ENCODE results near the gene LIF.
"Not testable (repeated sequence)": the region's sequence is repeated elsewhere in the genome, so short reads cannot be mapped to it uniquely, and the experiment has no call there.

The LIF gene

DNA sequence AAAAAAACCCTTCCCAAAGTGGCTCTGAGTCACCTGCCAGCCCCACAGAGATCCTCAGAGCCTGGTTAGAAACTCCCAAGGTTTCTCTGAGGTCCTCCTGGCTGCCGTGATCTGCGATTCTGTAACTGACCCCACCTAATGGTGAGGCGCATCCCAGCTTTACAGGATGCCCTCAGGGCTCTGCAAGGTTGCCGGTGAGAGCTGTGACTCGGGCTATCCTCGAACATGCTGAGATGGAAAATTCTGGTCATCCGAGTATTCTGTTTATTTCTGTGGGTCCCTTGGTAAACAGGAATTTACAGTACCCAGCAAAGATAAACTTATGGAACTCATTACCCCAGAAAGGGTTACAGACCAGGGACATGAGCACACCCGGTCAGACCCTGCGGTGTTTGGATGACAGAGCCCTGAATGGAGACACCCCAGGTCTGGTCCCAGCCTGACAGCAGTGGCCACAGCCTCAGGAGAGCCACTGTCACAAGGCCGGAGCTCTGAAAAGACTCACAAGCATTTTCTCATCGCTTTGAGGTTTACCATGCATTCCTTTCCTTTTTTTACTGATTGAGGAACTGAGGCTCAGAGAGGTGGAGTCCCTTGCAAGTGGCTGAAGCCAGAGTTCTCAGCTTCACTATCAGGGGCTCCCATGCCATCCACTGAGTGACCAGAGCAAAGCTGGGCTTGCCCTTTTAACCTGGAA lies 22.2 kb downstream of the LIF start:
- DNase-seq: no peak

DNA sequence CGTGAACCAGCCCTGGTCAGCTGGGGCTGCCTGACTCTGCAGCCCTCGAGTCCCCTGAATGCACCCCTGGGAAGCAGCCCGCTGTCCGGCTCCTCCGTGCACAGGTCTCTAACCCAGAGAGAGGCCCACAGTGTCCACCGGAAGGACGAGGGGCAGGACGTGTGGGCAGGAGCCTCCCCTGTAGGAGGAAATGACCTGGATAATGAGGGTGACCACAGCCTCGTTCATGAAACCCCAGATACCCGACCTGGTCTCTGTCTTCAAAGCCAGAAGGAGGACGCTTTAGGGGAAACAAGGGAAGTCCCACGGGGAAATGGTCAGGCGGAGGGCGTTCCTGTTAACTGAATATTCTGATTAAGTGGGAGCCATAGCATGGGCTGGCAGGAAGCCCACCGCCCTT lies 23.3 kb downstream of the LIF start:
- no peak for DNase-seq

DNA sequence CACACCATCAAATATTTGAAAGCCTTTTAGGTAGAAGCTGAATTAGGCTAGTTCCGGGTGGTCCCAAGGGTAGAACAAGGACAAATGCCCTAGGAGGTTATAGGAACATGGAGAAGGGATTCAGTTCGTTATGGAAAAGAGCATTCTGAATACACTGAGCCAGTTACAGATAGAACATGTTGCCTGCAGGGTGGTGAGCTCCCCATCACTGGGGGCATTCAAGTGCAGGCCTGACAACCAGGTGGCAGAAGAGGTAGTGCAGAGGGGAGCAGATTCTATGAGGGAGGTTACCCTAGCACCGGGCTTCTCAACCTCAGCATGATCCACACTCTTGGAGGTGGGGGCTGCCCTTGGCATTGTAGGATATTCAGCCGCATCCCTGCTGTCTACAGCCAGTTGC lies 24.2 kb downstream of the LIF start:
- no peak for DNase-seq

DNA sequence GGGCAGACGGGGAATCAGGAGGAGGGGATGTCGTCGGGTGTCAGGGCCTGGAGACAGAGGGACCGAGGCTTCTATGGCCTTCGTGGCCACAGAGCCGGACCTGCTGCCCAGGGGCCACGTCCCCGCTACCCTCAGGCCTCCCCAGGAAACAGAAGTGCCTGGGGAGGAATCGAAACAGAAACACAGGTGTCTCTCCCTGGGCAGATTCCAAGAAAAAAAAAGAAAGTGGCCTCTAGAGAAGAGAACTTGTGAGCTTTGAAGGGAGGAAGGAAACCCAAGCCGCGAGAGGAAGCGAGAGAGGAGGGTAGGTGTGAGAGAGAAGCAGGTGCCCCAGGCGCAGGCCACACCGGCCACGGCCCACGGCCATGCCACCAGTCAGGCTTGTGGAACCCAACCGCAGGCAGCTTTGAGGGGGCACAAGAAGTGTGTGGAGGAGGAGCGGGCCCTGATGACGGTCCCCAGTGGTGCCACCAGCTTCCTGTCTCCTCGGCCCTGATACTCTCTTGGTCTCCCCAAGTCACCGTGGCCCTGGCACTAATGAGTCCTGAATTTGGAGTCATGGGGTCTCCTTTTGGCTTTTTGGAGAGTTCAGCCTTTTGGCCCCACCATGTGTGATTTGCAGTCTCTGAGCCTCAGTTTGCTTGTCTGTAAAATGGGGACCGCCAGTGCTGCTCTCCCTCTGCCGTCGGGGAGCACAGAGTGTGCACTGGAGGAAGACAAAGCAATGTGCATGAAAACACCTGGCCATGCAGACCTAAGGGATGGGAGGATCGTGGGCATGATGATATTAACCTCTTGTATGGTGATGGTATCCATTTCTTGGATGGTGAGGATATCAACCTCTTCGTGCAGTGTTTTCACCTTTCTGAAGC lies 25.2 kb downstream of the LIF start:
- peak; percentile 35 for DNase-seq

DNA sequence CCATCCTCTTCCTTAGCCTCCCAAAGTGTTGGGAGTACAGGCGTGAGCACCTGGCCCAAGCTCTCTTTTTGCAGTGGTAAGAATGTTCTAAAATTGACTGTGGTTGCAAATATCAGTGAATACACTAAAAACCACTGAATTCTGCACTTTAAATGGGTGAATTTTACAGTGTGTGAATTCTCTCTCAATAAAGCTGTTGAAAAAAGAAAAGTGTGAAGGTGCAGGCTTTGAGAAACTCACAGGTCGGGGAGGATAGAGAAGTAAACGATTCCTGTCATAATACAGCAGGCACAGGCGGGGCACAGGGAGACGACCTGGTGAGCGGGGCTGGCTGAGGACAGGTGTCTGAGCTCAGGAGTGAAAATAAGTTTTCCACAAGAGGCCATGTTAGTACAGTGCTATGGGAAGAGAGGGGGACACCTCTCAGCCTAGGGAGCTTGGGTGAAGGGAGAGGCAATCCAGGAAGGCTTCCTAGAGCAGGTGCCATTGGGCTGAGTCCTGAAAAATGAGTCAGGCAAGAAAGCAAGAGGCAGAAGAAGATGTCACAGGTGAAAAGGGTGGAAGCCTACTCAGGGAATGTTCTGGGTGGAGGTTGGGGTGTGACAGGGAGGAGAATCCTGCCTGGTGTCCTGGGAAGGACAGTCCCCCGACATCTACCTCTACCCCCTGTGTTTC lies 26.1 kb downstream of the LIF start:
- DNase-seq: no peak

DNA sequence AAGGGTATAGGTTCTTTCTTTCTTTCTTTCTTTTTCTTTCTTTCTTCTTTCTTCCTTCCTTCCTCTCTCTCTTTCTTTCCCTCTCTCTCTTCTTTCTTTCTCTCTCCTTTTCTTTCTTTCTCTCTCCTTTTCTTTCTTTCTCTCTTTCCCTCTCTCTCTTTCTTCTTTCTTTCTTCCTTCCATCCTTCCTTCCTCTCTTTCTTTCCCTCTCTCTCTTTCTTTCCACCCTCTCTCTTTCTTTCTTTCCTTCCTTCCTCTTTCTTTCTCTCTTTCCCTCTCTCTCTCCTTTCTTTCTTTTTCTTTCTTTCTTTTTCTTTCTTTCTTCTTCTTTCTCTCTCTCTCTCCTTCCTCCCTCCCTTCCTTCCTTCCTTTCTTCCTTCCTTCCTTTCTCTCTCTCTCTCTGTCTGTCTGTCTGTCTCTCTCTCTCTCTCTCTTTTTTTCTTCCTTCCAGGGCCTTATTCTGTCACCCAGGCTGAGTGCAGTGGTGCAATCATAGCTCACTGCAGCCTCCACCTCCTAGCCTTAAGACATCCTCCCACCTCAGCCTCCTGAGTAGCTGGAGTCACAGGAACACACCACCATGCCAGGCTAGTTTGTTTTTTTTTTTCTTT lies 26.8 kb downstream of the LIF start:
- DNase-seq: no peak

DNA sequence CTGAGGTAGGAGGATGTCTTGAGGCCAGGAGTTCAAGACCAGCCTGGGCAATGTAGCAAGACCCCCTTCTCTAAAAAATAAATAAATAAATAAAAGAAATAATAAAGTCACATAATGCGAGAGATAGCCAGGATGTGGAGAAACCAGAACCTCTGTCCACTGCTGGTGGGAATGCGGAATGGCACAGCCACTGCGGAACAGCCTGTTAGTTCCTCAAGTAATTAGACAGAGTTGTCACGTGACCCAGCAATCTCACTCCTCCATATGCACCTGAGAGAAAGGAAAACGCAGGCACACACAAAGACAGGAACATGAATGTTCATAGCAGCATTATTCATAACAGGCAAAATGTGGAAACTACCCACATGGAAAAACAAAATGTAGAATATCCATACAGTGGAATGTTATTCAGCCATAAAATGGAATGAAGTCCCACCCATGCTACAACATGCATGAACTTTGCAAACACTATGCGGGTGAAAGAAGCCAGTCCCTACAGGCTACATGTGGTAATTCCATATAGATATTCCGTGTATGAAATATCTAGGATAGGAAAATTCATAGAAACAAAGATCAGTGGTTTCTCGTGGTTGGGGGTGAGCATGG lies 27.4 kb downstream of the LIF start:
- DNase-seq: no peak

DNA sequence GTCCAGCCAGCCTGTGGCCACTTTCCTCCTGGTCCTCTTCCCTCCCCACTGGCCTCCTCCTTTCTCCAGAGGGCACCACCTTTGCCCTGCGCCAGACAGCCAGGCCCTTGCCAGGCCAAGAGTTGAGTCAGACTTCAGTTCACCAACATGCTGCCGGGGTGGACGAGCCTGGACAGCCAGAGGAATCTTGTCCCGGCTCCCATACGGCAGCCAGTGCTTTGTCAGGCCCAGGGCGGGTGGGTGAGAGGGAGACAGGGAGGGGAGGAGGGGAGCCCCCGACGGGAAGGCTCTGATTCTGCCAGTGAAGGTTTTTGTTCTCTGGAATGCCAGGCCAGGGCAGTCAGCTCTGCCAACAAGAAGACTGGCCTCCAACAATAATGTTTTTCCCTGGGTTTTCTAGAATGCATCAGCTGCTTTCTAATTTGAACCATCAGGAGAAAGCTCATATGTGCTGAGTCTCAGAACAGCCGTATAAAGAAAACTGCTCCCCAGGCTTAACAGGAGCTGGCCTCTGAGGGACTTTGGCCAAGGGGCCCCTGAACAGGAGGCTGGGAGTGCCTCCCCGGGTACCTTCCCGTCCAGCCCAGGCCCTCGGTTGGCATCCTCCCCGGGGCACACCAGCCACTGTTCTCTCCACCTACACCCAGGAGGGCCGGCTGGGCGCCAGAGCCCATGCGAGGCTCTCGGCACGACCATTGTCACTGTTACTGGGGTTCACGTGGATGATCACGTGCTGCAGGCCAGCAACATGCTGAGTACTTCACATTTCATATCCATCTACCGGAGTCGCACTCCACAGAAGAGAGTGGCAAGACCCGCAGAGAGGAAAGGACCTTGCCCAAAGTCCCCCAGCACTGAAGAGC lies 28.6 kb downstream of the LIF start:
- DNase-seq: no peak

DNA sequence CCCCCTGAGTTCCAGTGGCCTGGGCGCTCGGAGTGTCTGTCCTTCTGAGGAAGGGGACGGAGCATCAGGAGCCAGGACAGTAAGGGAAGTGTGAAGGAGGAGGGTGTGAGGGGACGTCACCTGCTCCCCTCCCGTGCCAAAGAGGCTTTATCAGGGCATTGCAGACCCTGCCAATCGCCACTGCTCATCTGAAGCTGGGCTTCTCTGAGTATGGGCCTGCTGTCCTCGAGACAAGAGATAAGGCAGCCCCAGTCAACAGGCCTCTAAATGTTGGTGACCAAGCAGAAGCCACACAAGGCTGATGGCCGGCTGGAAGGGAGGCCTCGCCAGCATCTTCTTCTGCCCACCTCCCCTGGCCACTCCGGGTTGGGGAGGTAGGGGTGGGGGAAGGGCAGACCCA lies 29.8 kb downstream of the LIF start:
- DNase-seq: no peak

DNA sequence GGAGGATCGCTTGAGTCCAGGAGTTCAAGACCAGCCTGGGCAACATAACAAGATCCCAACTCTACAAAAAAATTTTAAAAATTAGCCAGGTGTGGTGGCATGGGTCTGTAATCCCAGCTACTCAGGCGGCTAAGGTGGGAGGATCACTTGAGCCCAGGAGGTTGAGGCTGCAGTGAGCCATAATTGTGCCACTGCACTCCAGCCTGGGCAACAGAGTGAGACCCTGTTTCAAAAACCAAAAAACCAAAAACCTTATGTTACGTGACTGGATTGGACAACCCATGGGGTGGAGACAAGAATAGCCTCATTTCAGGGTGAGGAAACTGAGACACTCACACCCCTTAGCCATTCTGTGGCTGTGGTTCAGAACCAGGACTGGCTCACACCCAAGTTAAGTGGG lies 30.3 kb downstream of the LIF start:
- DNase-seq: not testable (repeated sequence)

DNA sequence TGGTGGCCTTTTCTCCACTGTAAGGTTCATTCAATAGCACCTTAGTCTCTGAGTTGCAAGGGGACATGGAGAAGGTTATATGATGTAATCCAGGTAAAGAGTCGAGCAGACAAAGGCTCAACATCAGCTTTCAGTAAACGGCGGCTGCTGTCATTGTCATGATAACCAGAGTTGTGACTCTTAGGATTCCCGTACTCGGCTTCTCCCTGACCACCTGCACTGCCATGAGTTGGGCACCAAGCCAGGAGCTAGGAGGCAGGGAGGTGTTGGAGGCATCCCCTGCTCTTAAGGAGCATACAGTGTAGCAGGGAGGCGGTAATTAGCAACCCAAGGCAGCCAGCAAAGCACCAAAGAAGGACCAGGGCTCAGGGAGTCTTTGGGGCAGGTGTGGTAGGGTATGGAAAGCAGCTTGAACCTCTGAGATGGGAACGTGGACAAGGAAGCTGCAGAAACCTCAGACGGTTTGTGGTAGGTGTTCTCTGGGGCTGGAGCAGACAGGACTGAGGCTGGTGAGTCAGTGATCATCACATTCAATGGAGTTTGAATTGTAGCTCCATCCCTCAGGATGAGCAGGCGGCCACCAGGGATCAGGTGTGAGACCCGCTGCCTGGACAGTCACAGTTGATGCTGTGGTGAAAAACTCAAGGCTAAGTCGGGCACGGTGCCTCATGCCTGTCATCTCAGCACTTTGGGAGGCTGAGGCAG lies 31.7 kb downstream of the LIF start:
- no peak for DNase-seq

DNA sequence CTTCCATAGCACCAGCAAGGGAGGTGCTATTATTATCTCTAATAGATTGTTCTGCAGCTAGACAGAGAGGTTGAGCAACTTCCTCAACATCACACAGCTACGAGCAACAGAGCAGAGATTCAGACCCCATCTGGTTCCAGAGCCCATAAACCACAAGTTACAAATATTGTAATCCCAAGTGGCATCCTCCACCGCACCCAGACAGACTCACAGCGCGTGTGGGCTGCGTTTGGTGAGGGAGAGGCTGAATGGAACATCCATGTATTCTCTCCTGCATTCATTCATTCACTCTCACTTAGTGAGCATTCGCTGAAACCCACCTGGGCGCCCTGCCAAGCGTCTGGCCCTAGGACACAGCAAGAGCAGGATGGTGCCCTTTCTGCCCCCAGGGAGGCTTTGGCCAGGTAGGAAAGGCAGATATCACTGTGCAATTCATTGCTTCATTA lies 33.5 kb downstream of the LIF start:
- DNase-seq: no peak

DNA sequence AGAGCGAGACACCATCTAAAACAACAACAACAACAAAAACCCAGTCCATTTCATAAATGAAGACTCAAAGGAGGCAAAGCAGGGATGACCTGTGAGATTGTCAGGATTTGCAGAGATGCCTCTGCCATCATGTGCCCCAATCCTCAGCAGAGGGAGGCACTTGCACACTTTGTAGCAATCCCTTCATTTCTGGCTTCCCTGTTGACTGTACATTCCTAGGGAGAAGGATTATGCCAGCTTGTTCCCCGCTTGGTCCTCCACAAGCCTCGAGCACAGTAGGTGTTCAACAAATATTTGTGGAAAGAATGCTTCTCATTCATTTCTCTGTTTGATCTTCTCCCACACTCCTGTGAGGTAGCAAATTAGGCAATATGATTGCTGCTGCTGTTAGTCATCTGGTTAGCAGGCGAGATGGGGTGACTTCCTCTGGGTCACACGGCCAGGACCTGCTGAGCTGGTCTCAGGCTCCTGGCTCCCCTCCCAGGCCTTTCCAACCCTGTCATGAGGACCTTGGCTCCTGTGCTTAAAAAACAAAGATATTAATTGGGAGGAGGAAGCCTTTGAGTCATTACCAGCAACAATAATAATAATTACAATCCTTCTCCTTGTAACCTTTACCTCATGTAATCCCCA lies 34.1 kb downstream of the LIF start:
- no peak for DNase-seq

DNA sequence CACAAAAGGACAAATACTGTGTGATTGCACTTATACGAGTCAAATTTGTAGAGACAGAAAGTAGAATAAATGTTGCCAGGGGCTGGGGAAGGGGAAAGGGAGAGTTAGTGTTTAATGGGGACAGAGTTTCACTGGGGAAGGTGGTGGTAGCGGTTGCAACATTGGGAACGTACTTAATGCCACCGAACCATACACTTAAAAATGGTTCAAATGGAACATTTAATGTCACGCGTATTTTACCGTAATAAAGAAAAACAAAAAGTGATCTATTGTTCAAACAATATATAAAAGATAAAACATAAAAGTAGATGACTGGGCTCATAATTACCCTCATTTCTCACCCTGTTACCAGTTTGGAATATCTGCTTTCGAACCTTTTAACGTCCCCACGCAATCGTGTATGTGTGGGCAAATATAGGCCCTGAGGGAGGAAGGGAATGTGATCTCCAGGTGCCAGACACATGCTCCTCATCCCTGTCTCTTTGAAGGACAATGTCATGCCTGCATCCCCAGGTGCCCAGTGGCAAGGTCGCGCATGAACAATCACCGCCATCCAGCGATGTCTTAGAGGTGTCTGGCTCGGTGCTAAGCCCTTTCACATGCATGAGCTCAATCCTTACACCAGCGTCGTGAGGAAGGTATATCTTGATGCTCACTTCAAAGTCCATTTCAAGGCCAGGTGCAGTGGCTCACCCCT lies 35.3 kb downstream of the LIF start:
- no peak for DNase-seq

DNA sequence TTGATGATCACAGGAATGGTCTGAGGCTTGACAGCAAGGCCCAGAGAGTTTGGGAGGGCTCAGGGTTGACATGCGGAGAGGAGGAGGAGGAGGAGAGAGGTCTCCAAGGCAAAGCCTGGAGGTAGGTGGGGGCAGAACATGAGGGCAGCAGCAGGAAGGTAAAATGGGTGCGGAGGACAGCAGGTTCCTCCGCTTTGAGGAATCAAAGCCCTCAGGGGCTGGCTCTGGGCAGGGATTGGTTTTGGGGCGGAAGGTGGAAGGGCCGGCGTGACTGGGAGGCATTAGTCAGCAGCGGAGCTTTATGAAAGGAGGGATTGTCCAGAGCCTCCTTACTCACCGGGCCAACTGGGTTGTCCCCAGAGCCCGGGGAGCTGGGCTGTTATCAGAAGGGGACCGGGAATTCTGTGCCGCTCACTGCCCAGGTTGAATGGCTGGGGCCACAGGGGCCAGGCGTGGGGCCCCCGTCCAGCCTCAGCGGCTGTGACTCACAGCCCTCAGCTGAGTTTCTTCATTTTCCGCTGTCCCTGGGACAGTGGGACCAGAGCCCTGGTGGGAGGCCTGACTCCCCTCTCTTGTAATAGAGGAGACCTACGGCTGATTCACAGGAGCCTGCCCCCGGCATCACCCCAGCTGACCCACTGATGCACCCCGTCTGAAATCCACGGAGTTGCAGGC lies 36.2 kb downstream of the LIF start:
- no peak for DNase-seq

DNA sequence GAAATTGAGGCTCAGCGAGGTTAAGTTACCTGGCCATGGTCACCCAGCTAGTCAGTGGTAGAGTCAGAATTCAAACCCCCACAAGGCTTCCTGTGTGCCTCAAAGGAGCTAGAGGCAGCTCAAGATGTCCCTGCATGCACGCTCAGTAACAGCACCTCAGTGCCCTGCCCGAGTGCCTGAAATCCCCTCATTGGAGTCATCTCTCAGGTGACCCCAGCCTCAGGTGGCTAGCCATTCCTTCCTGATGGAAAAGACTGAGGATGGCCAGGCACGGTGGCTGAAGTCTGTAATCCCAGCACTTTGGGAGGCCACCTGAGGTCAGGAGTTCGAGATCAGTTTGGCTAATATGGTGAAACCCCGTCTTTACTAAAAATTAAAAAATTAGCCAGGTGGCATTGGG lies 36.9 kb downstream of the LIF start:
- DNase-seq: no peak

DNA sequence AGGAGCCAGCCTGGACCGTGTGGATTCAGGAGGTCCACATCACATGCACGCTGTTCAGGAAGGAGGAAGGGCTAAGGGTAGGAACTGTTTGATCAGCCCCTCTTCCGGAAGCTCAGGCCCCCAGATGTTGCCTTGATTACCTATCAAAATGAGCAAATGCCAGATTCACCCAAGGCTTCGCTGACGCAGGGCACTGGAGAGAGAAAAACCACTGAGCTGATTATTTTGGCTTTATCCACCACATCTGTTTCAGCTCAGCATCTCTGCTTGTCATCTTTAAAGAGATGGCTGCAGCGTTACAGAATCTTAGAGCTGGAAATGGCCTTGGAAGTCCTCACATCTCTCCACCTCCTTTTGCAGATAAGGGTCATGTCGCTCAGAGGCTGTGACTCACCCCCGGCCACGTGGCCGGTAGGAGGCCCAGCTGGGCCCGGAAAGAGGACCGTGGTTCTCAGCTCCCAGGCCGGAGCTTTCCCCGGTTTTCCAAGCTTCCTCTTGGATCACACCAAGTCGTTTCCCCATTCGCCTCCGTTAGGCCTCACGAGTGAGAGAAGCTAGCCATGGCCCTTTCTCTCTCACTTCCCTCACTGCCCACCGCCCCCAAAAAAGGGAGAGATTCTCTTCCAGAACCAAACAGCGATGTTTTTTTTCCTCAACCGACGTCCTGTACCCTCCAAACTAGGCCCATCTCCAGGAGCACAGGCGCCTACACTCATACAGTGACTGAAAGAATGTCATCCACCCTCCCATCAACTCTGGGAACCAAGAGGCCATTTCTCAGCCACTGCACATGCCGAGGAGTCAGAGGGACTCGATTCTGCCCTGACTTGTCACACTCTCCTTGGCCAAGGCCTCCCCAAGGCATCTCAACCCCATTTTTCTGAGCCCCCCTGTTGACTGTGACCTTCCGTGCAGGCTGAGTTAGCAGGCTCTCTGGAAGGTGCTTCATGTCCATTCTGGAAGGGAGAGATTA lies 37.6 kb downstream of the LIF start:
- no peak for DNase-seq

DNA sequence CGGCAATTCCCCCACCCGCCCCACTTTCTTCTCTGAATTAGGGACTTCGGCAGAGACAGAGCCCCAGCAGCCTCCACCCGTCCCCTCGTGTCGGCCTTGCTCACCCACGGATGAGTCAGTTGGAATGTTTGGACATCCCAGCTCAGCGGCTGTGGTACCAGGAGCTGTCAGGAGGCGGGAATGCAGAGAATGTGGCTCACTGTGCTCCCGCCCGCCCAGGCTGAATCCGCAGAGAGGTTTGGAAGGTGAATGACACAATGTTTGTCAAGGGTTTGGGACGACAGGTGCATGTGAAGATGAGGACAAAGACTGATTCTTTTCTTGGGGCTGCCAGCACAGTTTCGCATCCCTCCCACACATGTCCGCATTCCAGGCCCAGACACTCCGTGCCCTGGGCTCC lies 39.6 kb downstream of the LIF start:
- DNase-seq: no peak

All from activated gamma-delta T cell (primary cell).